Tibial nerve (tissue), 3 donors: ENCODE results near the gene LRP8.

Source experiments
- CTCF ChIP-seq, 5 experiments: fragments of 200-600 bp in 3 of 5; fragments of 450-650 bp in 2 of 5; sonication (generic) in 3 of 5; IDR thresholded peaks; one replicate each; pipeline ENCODE4 v1.5.1; 2016 to 2019; ENCODE audit warnings: antibody characterized with exemption in 5 of 5, mild to moderate bottlenecking in 3 of 5, moderate library complexity in 2 of 5
- POLR2A ChIP-seq, 2 donors: fragments of 450-650 bp; IDR thresholded peaks; one replicate each; pipeline ENCODE4 v1.6.1; 2017; ENCODE audit warnings: antibody characterized with exemption in 2 of 2, mild to moderate bottlenecking in 2 of 2, moderate library complexity in 2 of 2

GRCh38 chr1:53334781-53335180 lies 6.9 kb upstream of the LRP8 start:
- TF ChIP-seq CTCF (IDR thresholded peaks at IDR 0.05) (no peak), POLR2A (IDR thresholded peaks at IDR 0.05) (no peak)
